Suprapubic skin (tissue), 4 donors: ENCODE data around the gene CCBE1.

ENCODE experiments used
- POLR2A ChIP-seq, 2 donors: fragments of 450-650 bp; IDR thresholded peaks; one replicate each; pipeline ENCODE4 v1.6.1; 2017; ENCODE audit warnings: antibody characterized with exemption in 2 of 2, mild to moderate bottlenecking in 2 of 2, moderate library complexity in 2 of 2
- POLR2AphosphoS5 ChIP-seq, 3 donors: sonication (generic); formaldehyde crosslinking; IDR thresholded peaks; one replicate each; pipeline ENCODE4 v1.6.1; 2017; ENCODE audit warnings: antibody characterized with exemption in 3 of 3
- TF ChIP-seq, protein P1 (sequence below), 2 donors: fragments of 200-600 bp in 1 of 2; fragments of 450-650 bp in 1 of 2; sonication (generic) in 1 of 2; IDR thresholded peaks; one replicate each; pipeline ENCODE4 v1.5.1; 2016 to 2019; ENCODE audit warnings: antibody characterized with exemption in 2 of 2, mild to moderate bottlenecking in 1 of 2, moderate library complexity in 1 of 2

DNA sequence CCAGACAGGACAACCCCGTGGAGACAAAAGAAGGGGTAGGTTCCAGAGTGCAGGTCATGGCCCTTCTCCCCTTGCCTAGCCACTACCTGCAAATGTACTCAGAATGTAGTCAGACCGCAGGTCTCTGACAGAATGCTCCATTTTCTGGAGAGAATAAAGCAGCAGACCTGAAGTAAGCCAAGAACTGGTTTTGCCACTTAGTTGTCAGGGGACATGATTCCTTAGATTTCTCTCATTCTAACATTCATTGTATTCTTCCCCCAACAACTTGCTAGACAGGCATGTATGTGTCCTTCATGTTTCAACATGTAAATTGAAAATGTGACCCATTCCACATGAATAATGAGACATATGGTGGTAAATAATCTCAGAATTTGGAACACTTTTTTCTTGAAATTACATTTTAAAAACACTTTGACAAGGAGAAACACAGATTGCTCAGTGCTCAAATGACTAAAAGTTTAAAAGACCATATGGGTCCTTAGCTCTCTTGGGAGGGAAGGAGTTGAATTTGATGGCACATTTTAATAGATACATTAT lies 142.4 kb downstream of the CCBE1 start:
- TF ChIP-seq, protein P1, sequence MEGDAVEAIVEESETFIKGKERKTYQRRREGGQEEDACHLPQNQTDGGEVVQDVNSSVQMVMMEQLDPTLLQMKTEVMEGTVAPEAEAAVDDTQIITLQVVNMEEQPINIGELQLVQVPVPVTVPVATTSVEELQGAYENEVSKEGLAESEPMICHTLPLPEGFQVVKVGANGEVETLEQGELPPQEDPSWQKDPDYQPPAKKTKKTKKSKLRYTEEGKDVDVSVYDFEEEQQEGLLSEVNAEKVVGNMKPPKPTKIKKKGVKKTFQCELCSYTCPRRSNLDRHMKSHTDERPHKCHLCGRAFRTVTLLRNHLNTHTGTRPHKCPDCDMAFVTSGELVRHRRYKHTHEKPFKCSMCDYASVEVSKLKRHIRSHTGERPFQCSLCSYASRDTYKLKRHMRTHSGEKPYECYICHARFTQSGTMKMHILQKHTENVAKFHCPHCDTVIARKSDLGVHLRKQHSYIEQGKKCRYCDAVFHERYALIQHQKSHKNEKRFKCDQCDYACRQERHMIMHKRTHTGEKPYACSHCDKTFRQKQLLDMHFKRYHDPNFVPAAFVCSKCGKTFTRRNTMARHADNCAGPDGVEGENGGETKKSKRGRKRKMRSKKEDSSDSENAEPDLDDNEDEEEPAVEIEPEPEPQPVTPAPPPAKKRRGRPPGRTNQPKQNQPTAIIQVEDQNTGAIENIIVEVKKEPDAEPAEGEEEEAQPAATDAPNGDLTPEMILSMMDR (IDR thresholded peaks at IDR 0.05), result no peak
- no peak for TF ChIP-seq POLR2AphosphoS5 (IDR thresholded peaks at IDR 0.05)
- no peak for TF ChIP-seq POLR2A (IDR thresholded peaks at IDR 0.05)
